SU-DHL-6 (cell line): ENCODE data around the gene TMIGD2.

ENCODE experiments used
- EZH2phosphoT487 ChIP-seq: fragments of 200-600 bp; sonication (generic), shearing (Covaris generic); conservative IDR thresholded peaks from 2 replicates; pipeline ENCODE4 v1.6.1; 2018; ENCODE audit warnings: mild to moderate bottlenecking, antibody characterized with exemption, low read length, moderate library complexity, mixed read lengths
- TF ChIP-seq, protein P1 (sequence below): fragments of 200-600 bp; sonication (generic); IDR thresholded peaks from one replicate; pipeline ENCODE4 v1.5.1; 2017; ENCODE audit warnings: antibody characterized with exemption, mild to moderate bottlenecking, low read length, moderate library complexity; ENCODE audit not compliant: insufficient read depth, poor library complexity, severe bottlenecking

DNA sequence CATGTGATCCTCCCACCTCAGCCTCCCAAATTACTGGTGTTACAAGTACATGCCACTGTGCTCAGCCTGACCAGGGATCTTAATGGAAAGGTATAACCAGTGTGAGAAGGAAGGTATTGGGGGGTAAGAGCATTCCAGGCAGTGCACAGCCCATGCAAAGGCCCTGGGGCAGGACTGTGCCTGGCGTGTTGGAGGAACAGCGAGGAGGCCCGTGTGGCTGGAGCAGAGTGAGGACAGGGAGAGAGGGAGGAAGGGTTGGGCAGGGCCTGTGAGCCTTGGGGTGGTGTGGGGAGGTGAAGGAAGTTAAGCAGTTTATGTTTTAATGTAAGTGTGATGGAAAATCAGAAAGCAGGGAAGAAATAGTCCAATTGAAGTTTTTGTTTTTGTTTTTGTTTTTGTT is 1.6 kb downstream of the TMIGD2 start:
- TF ChIP-seq, protein P1, sequence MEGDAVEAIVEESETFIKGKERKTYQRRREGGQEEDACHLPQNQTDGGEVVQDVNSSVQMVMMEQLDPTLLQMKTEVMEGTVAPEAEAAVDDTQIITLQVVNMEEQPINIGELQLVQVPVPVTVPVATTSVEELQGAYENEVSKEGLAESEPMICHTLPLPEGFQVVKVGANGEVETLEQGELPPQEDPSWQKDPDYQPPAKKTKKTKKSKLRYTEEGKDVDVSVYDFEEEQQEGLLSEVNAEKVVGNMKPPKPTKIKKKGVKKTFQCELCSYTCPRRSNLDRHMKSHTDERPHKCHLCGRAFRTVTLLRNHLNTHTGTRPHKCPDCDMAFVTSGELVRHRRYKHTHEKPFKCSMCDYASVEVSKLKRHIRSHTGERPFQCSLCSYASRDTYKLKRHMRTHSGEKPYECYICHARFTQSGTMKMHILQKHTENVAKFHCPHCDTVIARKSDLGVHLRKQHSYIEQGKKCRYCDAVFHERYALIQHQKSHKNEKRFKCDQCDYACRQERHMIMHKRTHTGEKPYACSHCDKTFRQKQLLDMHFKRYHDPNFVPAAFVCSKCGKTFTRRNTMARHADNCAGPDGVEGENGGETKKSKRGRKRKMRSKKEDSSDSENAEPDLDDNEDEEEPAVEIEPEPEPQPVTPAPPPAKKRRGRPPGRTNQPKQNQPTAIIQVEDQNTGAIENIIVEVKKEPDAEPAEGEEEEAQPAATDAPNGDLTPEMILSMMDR: no peak
- TF ChIP-seq EZH2phosphoT487: no peak
